Caco-2 (cell line): ENCODE data around the gene ARHGEF28. TPM values are rescaled to one million over a fixed set of nuclear protein-coding genes. Genes with fewer than 3 reads are reported as not detected.

Experiments
- BruUV-seq: library from RNA; stranded (reverse); fragments of 400-500 nt; replicated peaks from 2 replicates; lab custom pipeline; 2021; lab: Mats Ljungman, UMichigan
- CTCF ChIA-PET: fragments of 300-600 bp; sonication (Branson Sonifier 250); formaldehyde crosslinking; loops from one replicate; lab custom pipeline; 2022; ENCODE audit warnings: antibody characterized with exemption; lab: Charles Lee
- POLR2A ChIA-PET: fragments of 300-600 bp; sonication (Branson Sonifier 250); formaldehyde crosslinking; loops from one replicate; lab custom pipeline; 2022; ENCODE audit warnings: antibody characterized with exemption; lab: Charles Lee
- DNase-seq, 2 experiments: peaks; one replicate each; pipeline versions ENCODE4 v3.0.0 to v3.0.0-alpha.2; 2020 to 2022
- H3K27me3 ChIP-seq: replicated peaks from 2 replicates; pipeline ENCODE4 v1.6.0; 2011; ENCODE audit warnings: low read length; ENCODE audit not compliant: control insufficient read depth, insufficient read depth
- H3K36me3 ChIP-seq: 2 replicates; pipeline ENCODE4 v1.5.1; 2011; ENCODE audit warnings: low read length; ENCODE audit not compliant: control insufficient read depth, insufficient read depth
- H3K4me1 ChIP-seq: fragments of 250-450 bp; sonication (Bioruptor Pico); 2 replicates; pipeline ENCODE4 v1.5.1; 2020; ENCODE audit warnings: mild to moderate bottlenecking
- H3K4me3 ChIP-seq: 2 replicates; pipeline ENCODE4 v1.5.1; 2011; ENCODE audit warnings: low read depth, mild to moderate bottlenecking, control low read depth, low read length
- H3K9me3 ChIP-seq: fragments of 250-450 bp; sonication (Bioruptor Pico); 2 replicates; pipeline ENCODE4 v1.5.1; 2020; ENCODE audit warnings: mild to moderate bottlenecking, moderate library complexity
- H3K27ac Mint-ChIP-seq: one replicate; pipeline ENCODE4 v1.8.0; 2022; ENCODE audit warnings: mixed read lengths; ENCODE audit not compliant: unreplicated experiment
- H3K27me3 Mint-ChIP-seq: one replicate; pipeline ENCODE4 v1.8.0; 2022; ENCODE audit warnings: mixed read lengths; ENCODE audit not compliant: insufficient read depth, unreplicated experiment
- H3K36me3 Mint-ChIP-seq: one replicate; pipeline ENCODE4 v1.8.0; 2022; ENCODE audit warnings: mild to moderate bottlenecking, mixed read lengths; ENCODE audit not compliant: insufficient read depth, unreplicated experiment
- H3K4me1 Mint-ChIP-seq: one replicate; pipeline ENCODE4 v1.8.0; 2022; ENCODE audit warnings: low read depth, mixed read lengths; ENCODE audit not compliant: unreplicated experiment
- H3K4me3 Mint-ChIP-seq: one replicate; pipeline ENCODE4 v1.8.0; 2022; ENCODE audit warnings: mild to moderate bottlenecking, moderate library complexity, mixed read lengths; ENCODE audit not compliant: unreplicated experiment
- H3K9me3 Mint-ChIP-seq: one replicate; pipeline ENCODE4 v1.8.0; 2022; ENCODE audit warnings: mixed read lengths; ENCODE audit not compliant: unreplicated experiment
- intact Hi-C: fragments of 100-400 bp; cut with micrococcal nuclease; formaldehyde crosslinking; loops from one replicate; pipeline ENCODE4 v1.10.0; 2022; ENCODE audit not compliant: unreplicated experiment
- total RNA-seq: library from RNA; stranded (reverse); gene quantifications from 2 replicates; pipeline ENCODE4 v1.2.3, GENCODE V29; 2022
- TF ChIP-seq, protein P1 (sequence below), 2 experiments: fragments of 200-600 bp in 1 of 2; IDR thresholded peaks; 1 replicate in 1 of 2; 2 replicates in 1 of 2; pipeline versions ENCODE4 v1.5.1 to v1.8.0; 2011 to 2022; ENCODE audit warnings: antibody characterized with exemption in 1 of 2, control low read depth in 1 of 2, inconsistent platforms in 1 of 2, low read depth in 1 of 2, low read length in 1 of 2, mild to moderate bottlenecking in 1 of 2, moderate library complexity in 1 of 2; ENCODE audit not compliant: insufficient read depth in 1 of 2, severe bottlenecking in 1 of 2, unreplicated experiment in 1 of 2

Gene ARHGEF28
- total RNA-seq, 1 experiment from 2014 or later = 4.6 TPM

DNA sequence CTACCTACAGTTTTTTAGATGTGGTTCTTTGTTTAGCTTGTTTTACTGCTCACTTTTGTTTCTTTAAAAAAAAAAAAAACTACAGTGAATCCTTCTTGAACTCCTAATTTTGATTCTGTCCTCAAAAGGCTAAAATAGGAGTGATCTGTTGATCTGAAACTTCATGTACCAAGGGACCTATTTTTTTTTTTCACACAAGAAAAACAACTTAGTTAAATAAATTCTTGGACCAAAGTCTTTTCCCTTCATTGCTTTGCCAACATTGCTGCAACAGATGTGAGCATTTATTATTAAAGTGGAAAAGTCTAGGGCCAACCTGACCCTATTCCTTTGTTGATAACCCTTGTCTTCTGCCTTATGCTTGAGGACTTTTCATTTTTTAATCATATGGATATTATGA is 236.8 kb downstream of the ARHGEF28 start:
- intact Hi-C loops = no loop called here
- H3K4me3 Mint-ChIP-seq = no peak overlapping the region
- Histone ChIP-seq H3K4me3 (no peak overlapping the region), H3K36me3 (no peaks in the 10 kb centered on the region), H3K27me3 (no peaks in the 10 kb centered on the region), H3K4me1 (no peaks in the 10 kb centered on the region), H3K9me3 (no peaks in the 10 kb centered on the region)
- H3K9me3 Mint-ChIP-seq = no peaks in the 10 kb centered on the region
- DNase-seq = no peak
- H3K36me3 Mint-ChIP-seq = no peaks in the 10 kb centered on the region
- no peak overlapping the region for H3K27ac Mint-ChIP-seq
- ChIA-PET POLR2A (no interaction called here), CTCF (no interaction called here)
- TF ChIP-seq, protein P1, sequence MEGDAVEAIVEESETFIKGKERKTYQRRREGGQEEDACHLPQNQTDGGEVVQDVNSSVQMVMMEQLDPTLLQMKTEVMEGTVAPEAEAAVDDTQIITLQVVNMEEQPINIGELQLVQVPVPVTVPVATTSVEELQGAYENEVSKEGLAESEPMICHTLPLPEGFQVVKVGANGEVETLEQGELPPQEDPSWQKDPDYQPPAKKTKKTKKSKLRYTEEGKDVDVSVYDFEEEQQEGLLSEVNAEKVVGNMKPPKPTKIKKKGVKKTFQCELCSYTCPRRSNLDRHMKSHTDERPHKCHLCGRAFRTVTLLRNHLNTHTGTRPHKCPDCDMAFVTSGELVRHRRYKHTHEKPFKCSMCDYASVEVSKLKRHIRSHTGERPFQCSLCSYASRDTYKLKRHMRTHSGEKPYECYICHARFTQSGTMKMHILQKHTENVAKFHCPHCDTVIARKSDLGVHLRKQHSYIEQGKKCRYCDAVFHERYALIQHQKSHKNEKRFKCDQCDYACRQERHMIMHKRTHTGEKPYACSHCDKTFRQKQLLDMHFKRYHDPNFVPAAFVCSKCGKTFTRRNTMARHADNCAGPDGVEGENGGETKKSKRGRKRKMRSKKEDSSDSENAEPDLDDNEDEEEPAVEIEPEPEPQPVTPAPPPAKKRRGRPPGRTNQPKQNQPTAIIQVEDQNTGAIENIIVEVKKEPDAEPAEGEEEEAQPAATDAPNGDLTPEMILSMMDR (IDR thresholded peaks at IDR 0.05; ENCODE audit: insufficient read depth in 1 of 2, low read depth in 1 of 2, low read length in 1 of 2, severe bottlenecking in 1 of 2, unreplicated experiment in 1 of 2) = no peak
- BruUV-seq = no TSS peak
- H3K4me1 Mint-ChIP-seq = no peaks in the 10 kb centered on the region
- no peaks in the 10 kb centered on the region for H3K27me3 Mint-ChIP-seq

DNA sequence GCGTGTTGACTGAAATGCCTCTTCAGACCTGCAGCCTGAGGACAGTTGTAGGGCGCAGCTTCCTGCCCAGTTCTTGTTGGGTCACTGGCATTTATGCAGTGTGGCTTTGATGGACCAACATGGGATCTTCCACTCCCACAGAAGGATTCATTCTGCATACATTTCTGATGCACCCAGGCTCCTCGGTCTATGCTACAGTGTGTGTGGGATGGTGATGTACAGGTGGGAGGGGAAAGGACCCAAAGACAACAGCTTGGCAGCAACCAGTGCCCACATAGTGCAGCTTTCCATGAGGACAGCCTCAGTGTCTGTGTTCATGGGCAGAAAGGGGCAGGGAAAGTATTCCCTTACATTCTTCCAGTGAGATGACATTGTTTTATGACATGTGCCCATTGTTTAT is 237.9 kb downstream of the ARHGEF28 start:
- POLR2A ChIA-PET = no interaction called here

DNA sequence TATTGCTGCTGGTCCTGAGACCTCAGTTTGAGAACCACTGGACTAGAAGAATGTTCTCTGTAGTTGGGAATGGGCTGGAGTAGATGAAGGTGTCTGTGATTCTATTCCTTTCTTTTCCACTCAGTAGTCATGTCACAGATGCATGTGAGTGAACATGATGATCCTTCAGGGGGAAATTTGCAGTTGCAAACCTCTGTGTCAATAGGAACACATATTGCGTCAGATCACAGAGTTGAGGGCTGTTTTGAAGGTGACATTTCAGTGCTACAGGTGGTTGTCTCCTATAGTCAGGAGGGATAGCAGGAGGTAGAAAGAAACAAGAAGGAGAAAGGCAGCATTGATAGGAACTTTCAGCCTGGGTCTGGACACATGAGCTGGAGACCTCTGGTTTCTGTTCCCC is 239.3 kb downstream of the ARHGEF28 start:
- H3K4me1 ChIP-seq = no peaks in the 10 kb centered on the region
- no peaks in the 10 kb centered on the region for H3K27me3 ChIP-seq
- Mint-ChIP-seq H3K4me3 (no peak overlapping the region), H3K27me3 (no peaks in the 10 kb centered on the region), H3K36me3 (peaks cover 5% of the 10 kb centered on the region), H3K4me1 (peaks cover 1% of the 10 kb centered on the region), H3K27ac (no peak overlapping the region), H3K9me3 (no peaks in the 10 kb centered on the region)
- no peak for DNase-seq
- TF ChIP-seq, protein P1 (IDR thresholded peaks at IDR 0.05; ENCODE audit: insufficient read depth in 1 of 2, low read depth in 1 of 2, low read length in 1 of 2, severe bottlenecking in 1 of 2, unreplicated experiment in 1 of 2) = no peak
- no peaks in the 10 kb centered on the region for H3K9me3 ChIP-seq
- intact Hi-C loops = no loop called here
- POLR2A ChIA-PET = no interaction called here
- no TSS peak for BruUV-seq
- CTCF ChIA-PET = no interaction called here
- no peaks in the 10 kb centered on the region for H3K36me3 ChIP-seq
- no peak overlapping the region for H3K4me3 ChIP-seq

More for the DNA sequence above, 237.9 kb downstream of the ARHGEF28 start:
- Histone ChIP-seq H3K4me1 (no peaks in the 10 kb centered on the region), H3K9me3 (no peaks in the 10 kb centered on the region), H3K4me3 (no peak overlapping the region), H3K27me3 (no peaks in the 10 kb centered on the region), H3K36me3 (no peaks in the 10 kb centered on the region)
- intact Hi-C loops = no loop called here
- CTCF ChIA-PET = no interaction called here
- Mint-ChIP-seq H3K9me3 (no peaks in the 10 kb centered on the region), H3K36me3 (no peaks in the 10 kb centered on the region), H3K4me3 (no peak overlapping the region), H3K27ac (no peak overlapping the region), H3K27me3 (no peaks in the 10 kb centered on the region), H3K4me1 (no peaks in the 10 kb centered on the region)
- DNase-seq = no peak
- BruUV-seq = no TSS peak
- TF ChIP-seq, protein P1 (IDR thresholded peaks at IDR 0.05; ENCODE audit: insufficient read depth in 1 of 2, low read depth in 1 of 2, low read length in 1 of 2, severe bottlenecking in 1 of 2, unreplicated experiment in 1 of 2) = no peak
